Measurements from ENCODE around the gene PXYLP1. TPM values are rescaled to one million over a fixed set of nuclear protein-coding genes. Genes with fewer than 3 reads are reported as not detected.

The PXYLP1 gene
- total and polyA plus RNA-seq, 2 of the 8 experiments (the other 6 are each of a cell fraction or from before 2014, with no cell fraction given) = 19.4 to 20.6 TPM

- H2BK15ac ChIP-seq (ENCODE audit: low read length) = no peak overlapping the region
- H2AK5ac ChIP-seq (ENCODE audit: low read depth, low read length) = no peak overlapping the region
- no peak overlapping the region for H3K4ac ChIP-seq (replicated peaks; ENCODE audit: insufficient read length, low read depth, low read length)
- no peak overlapping the region for H2BK20ac ChIP-seq (ENCODE audit: low read length)
- H3K56ac ChIP-seq (replicated peaks; ENCODE audit: insufficient read length, low read depth, low read length) = no peak overlapping the region
- 77% methylated on average over 1 of the region's 1 CpG; no CpG with 5 or more reads in 1 of the 2 experiments for WGBS, 2 experiments (ENCODE audit: extremely low coverage in 1 of 2, insufficient coverage in 1 of 2, insufficient read length in 1 of 2, insufficient replicate concordance in 2 of 2, low coverage in 1 of 2, low lambda C conversion rate in 2 of 2, missing lambda C conversion rate in 1 of 2)
- no peak overlapping the region for H3K4me2 ChIP-seq (ENCODE audit: insufficient read depth in 1 of 2, low read depth in 2 of 2, low read length in 2 of 2)
- no peaks in the 10 kb centered on the region for H3K9me3 ChIP-seq (ENCODE audit: insufficient read depth in 2 of 2, low read depth in 1 of 2, low read length in 1 of 2)
- no peak overlapping the region for H3K27ac ChIP-seq (ENCODE audit: low read depth, low read length)
- FAIRE-seq (no peak), DNase-seq (ENCODE audit: low read depth in 1 of 2, low spot score in 2 of 2) (no peak)
- H2AFZ ChIP-seq (ENCODE audit: low read length) = no peak overlapping the region; the same call in 1 of the 2 replicates
- H4K5ac ChIP-seq (ENCODE audit: insufficient read length, low read depth, low read length) = no peak overlapping the region
- no peak overlapping the region for H3K4me3 ChIP-seq (ENCODE audit: extremely low read depth in 1 of 4, insufficient read depth in 2 of 4, low read depth in 3 of 4, low read length in 4 of 4)
- H4K8ac ChIP-seq (ENCODE audit: extremely low read depth, insufficient read depth, low read length) = no peak overlapping the region
- no peak overlapping the region for H2BK12ac ChIP-seq (ENCODE audit: low read depth, low read length)
- H3K9ac ChIP-seq (replicated peaks in 1 of 4; ENCODE audit: extremely low read depth in 1 of 4, low read depth in 3 of 4, low read length in 3 of 4) = no peak overlapping the region; a peak in 1 of 7 replicates
- TF ChIP-seq SP4 (IDR thresholded peaks at IDR 0.05; ENCODE audit: low read length) (no peak), SIRT6 (IDR thresholded peaks at IDR 0.05; ENCODE audit: low read length) (no peak), POLR2AphosphoS5 (IDR thresholded peaks at IDR 0.05; ENCODE audit: low read depth, low read length) (no peak)
- no peak overlapping the region for H3K14ac ChIP-seq (ENCODE audit: insufficient read length)
- ChIA-PET CTCF (ENCODE audit: partially characterized antibody) (interaction anchor here (0.6 to 1.3 kb wide), 4 partner anchors 23 to 109 kb away, joined by 3 to 4 read pairs (median 4); no protein-coding TSS in a partner anchor), POLR2A (ENCODE audit: partially characterized antibody) (no interaction called here)
- H4K91ac ChIP-seq (replicated peaks; ENCODE audit: insufficient read length, low read length) = no peak overlapping the region
- no peak overlapping the region for H2BK120ac ChIP-seq (replicated peaks; ENCODE audit: low read depth, low read length)
- H3K79me2 ChIP-seq (ENCODE audit: control insufficient read depth in 1 of 2, insufficient read depth in 2 of 2, low read length in 2 of 2) = no peaks in the 10 kb centered on the region
- no peaks in the 10 kb centered on the region for H3K23me2 ChIP-seq (ENCODE audit: low read depth, low read length)
- H3K79me1 ChIP-seq (ENCODE audit: low read depth, low read length) = no peaks in the 10 kb centered on the region
- no peak overlapping the region for H3K18ac ChIP-seq (ENCODE audit: extremely low read depth, low read length)
- H3K23ac ChIP-seq (ENCODE audit: insufficient read length) = no peak overlapping the region
- H2BK5ac ChIP-seq (ENCODE audit: low read depth, low read length) = no peak overlapping the region
- no peaks in the 10 kb centered on the region for H3K27me3 ChIP-seq (replicated peaks in 1 of 4; ENCODE audit: control insufficient read depth in 3 of 4, extremely low read depth in 1 of 4, insufficient read depth in 3 of 4, low read length in 3 of 4)
- H3K4me1 ChIP-seq (replicated peaks in 1 of 4; ENCODE audit: control insufficient read depth in 3 of 4, insufficient read depth in 4 of 4, low read length in 3 of 4) = peaks cover 0 to 5% (median 3%) of the 10 kb centered on the region in 4 experiments; a peak in 3 of 7 replicates
- no peaks in the 10 kb centered on the region for H4K20me1 ChIP-seq (replicated peaks in 1 of 2; ENCODE audit: control insufficient read depth in 1 of 2, insufficient read depth in 2 of 2, low read length in 2 of 2)
- H3K36me3 ChIP-seq (ENCODE audit: control insufficient read depth in 2 of 4, insufficient read depth in 4 of 4, low read length in 3 of 4) = no peaks in the 10 kb centered on the region
Observed at GRCh38 chr3:141337523-141337854, 105.9 kb downstream of the PXYLP1 start.
